Coronary artery (tissue), 2 donors: ENCODE measurements around the gene IL6R.

ENCODE experiments used
- DNase-seq: peaks from one replicate; pipeline ENCODE4 v3.0.0-alpha.2; 2017; ENCODE audit warnings: low spot score
- H3K27ac ChIP-seq, 2 donors: fragments of 200-600 bp; sonication (generic); one replicate each; pipeline ENCODE4 v1.5.1; 2016 to 2019
- H3K4me3 ChIP-seq: fragments of 200-600 bp; sonication (generic); 2 replicates; pipeline ENCODE4 v1.5.1; 2016; ENCODE audit warnings: mild to moderate bottlenecking, moderate library complexity
- CTCF ChIP-seq: fragments of 200-600 bp; sonication (generic); IDR thresholded peaks from one replicate; pipeline ENCODE4 v1.5.1; 2019; ENCODE audit warnings: antibody characterized with exemption

IL6R gene

GRCh38 chr1:154500533-154500932 lies 95.4 kb downstream of the IL6R start:
- H3K4me3 ChIP-seq = peak overlapping the region; percentile 74
- H3K27ac ChIP-seq = peak overlapping the region in 1 of 2 donors; percentile 80
- no peak for DNase-seq
- no peak for TF ChIP-seq CTCF

DNA sequence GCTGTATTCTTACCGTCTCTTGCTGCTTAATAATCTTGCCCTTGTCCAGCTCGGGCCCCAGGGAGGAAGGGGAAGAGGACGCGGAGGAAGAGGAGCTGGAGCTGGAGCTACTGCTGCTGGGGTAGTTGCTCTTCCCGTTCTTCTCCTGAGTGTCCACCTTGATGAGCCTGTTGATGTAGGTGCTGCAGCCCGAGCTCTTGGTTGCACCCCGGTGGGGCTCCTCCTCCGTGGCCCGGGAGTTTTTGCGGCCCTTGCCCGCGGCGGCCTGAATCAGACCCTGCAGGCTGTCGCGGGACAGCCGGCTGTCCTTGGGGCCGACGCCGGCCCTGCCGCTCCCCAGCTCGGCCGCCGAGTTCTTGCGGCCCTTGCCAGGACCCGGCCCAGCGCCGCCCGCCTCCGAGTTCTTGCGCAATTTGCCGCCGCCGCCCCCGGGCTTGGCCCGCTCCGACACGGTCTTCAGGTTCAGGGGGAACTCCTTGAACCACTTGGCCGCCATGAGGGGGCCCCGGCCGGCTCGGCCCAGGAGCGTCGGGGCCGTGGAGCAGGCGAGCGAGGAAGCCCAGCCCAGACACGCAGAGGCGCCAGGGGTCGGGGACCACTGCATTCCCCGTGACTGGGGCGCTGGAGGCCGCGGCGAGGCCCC lies 96.4 kb downstream of the IL6R start:
- DNase-seq = no peak
- TF ChIP-seq CTCF = no peak
- Histone ChIP-seq H3K4me3 (peak overlapping the region; percentile 74), H3K27ac (peak overlapping the region in 1 of 2 donors; percentile 80)

DNA sequence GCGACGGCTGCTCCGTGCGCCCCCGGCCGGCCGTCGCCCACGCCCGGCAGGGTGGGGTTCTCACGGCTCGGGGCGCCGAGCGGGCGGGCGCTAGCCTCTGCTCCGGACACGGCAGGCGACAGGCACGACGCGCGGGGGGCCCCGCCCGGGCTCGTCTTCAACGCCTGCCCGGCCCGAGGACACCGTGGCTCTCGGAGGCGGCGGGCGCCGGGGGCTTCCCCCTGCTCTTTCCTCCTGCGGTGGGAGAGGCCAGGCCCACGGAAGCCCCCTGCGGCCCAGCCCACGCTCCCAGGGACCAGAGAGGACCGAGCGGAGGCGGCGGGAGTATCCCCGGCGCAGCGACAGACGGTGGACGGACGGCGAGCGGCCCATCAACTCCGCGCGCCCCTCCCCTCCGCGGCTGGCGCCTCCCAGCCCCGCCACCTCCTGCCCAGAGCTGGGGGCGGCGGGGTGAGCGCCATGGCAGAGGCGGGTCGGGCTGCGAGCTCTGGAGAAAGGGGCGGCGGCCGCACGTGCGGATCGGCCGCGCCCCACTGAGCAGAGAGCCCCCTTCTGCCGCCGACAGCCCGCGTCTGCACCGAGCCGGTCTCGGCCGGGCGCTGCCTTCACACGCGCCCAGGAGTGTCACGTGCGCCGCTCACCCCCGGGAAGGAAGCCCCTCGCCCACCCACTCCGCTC lies 97.1 kb downstream of the IL6R start, which contains the start of the genes SHE and TDRD10:
Gene SHE, minus strand, starts transcription at position 347 of the 678 bp plus-strand sequence. CDS start 386 bp downstream, outside the sequence.
Gene TDRD10, plus strand, starts transcription at position 154 of the 678 bp plus-strand sequence. CDS start 4,685 bp downstream, outside the sequence.
- no peak for DNase-seq
- Histone ChIP-seq H3K27ac (peak within 1 kb of the TSS in 1 of 2 donors; percentile 80), H3K4me3 (peak within 1 kb of the TSS; percentile 74)
- no peak for TF ChIP-seq CTCF

DNA sequence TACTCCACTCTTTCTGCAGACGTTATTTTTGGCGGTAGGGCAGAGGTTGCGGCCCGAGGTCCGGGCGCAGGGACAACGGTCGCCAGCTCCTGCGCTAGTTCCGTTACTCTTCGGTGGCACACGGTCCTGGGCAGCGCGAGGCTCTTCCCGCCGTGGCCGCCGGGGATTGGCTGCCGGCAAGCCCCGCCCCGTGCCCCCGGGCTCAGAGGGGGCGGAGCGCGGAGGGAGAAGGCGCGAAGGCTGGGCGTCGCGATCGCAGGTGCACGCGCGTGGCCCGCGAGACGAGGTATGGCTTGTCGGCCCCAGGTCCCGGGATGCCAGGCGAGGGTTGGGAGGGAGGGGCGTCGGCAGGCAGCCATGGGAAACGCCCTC lies 97.6 kb downstream of the IL6R start:
- H3K27ac ChIP-seq = peak overlapping the region in 1 of 2 donors; percentile 80
- TF ChIP-seq CTCF = no peak

DNA sequence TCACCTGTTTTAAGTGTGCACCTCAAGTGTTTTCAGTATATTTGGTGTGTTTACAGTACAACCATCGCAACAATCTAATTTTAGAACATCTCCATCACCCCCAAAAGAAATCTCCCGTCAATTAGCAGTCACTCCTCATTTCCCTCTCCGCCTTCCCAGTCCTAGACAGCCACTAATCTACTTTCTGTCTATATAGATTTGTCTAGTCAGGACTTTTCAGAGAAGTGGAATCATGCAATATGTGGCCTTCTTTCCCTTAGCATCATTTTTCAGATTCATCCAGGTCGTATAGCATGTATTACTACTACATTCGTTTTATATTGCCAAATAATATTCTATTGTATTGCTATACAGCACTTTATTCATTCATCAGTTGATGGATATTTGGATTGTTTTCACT lies 98.8 kb downstream of the IL6R start:
- TF ChIP-seq CTCF = no peak
- no peak overlapping the region for H3K27ac ChIP-seq
- no peak overlapping the region for H3K4me3 ChIP-seq
- no peak for DNase-seq

More for the DNA sequence above, 97.6 kb downstream of the IL6R start:
- H3K4me3 ChIP-seq = peak overlapping the region; percentile 74
- DNase-seq = no peak

DNA sequence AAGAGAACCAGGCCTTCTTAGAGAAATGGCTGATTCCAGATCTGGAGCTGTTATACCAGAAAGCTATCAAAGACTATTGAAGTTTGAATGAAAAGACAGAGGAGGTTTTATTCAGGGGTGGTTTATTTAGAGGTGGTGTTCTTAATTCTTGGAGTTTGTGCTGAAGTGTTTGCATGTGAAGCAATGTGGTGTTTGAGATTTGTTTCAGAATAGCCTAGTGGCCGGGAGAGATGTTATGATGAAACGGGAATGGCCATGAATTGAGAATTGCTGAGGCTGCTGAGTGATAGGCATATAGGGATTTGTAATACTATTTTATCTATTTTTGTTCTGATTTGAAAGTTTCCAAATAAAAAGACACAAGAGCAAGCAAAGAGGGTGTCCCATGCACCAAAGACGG lies 107.6 kb downstream of the IL6R start:
- TF ChIP-seq CTCF = no peak
- no peak for DNase-seq

More for the DNA sequence above, 107.6 kb downstream of the IL6R start:
- H3K4me3 ChIP-seq = no peak overlapping the region
- H3K27ac ChIP-seq = no peak overlapping the region
